ENCODE results near the gene RPS6KB2. TPM values are rescaled to one million over a fixed set of nuclear protein-coding genes. Genes with fewer than 3 reads are reported as not detected.
"Not testable (repeated sequence)": the region's sequence is repeated elsewhere in the genome, so short reads cannot be mapped to it uniquely, and the experiment has no call there.

RPS6KB2 gene
- total RNA-seq, 2 experiments from 2014 or later = 54.8 to 57.4 TPM

GRCh38 chr11:67464411-67465188 lies 36.3 kb downstream of the RPS6KB2 start:
- H3K4me1 Mint-ChIP-seq (ENCODE audit: low read depth) = peaks cover 34% of the 10 kb centered on the region
- DNase-seq (peak; percentile 96), ATAC-seq (peak; percentile 85)
- ChIA-PET CTCF (interaction anchor here (0.5 to 1.7 kb wide), 3 partner anchors 14 to 113 kb away, joined by 3 to 8 read pairs (median 5); no protein-coding TSS in a partner anchor), POLR2A (interaction anchor here (0.7 to 7.2 kb wide), 12 partner anchors 12 to 119 kb away, joined by 3 to 83 read pairs (median 4); partner anchors contain the start of genes AIP, PPP1CA, PTPRCAP and TBC1D10C)
- no peak for TF ChIP-seq CTCF (IDR thresholded peaks at IDR 0.05)
- H3K27me3 Mint-ChIP-seq = no peaks in the 10 kb centered on the region
- intact Hi-C loops (cut with micrococcal nuclease) = no loop called here
- H3K27ac Mint-ChIP-seq = peak overlapping the region; percentile 93
- peaks cover 11% of the 10 kb centered on the region for H3K36me3 Mint-ChIP-seq (ENCODE audit: low read depth)
- H3K4me3 Mint-ChIP-seq = peak overlapping the region; percentile 88
- H3K9me3 Mint-ChIP-seq = no peaks in the 10 kb centered on the region

GRCh38 chr11:67465189-67465510 lies 36.9 kb downstream of the RPS6KB2 start:
- CTCF ChIA-PET = interaction anchor here (0.5 to 1.7 kb wide), 3 partner anchors 13 to 114 kb away, joined by 3 to 8 read pairs (median 5); no protein-coding TSS in a partner anchor
- TF ChIP-seq CTCF (IDR thresholded peaks at IDR 0.05) = no peak
- H3K27ac Mint-ChIP-seq = peak overlapping the region; percentile 93
- H3K4me3 Mint-ChIP-seq = peak overlapping the region; percentile 88
- peaks cover 11% of the 10 kb centered on the region for H3K36me3 Mint-ChIP-seq (ENCODE audit: low read depth)
- no peak for ATAC-seq
- H3K27me3 Mint-ChIP-seq = no peaks in the 10 kb centered on the region
- H3K4me1 Mint-ChIP-seq (ENCODE audit: low read depth) = peaks cover 34% of the 10 kb centered on the region
- DNase-seq = no peak
- intact Hi-C loops (cut with micrococcal nuclease) = no loop called here
- H3K9me3 Mint-ChIP-seq = no peaks in the 10 kb centered on the region
- POLR2A ChIA-PET = interaction anchor here (0.7 to 7.2 kb wide), 15 partner anchors 12 to 120 kb away, joined by 3 to 83 read pairs (median 4); partner anchors contain the start of genes AIP, PPP1CA, PTPRCAP and RAD9A

- peaks cover 34% of the 10 kb centered on the region for H3K4me1 Mint-ChIP-seq (ENCODE audit: low read depth)
- ATAC-seq; H3K9me3 Mint-ChIP-seq; H3K27me3 Mint-ChIP-seq; intact Hi-C loops (cut with micrococcal nuclease); DNase-seq: not testable (repeated sequence)
- POLR2A ChIA-PET = interaction anchor here (0.8 to 7.2 kb wide), 13 partner anchors 14 to 120 kb away, joined by 3 to 83 read pairs (median 4); partner anchors contain the start of genes AIP, PPP1CA, PTPRCAP and RAD9A
- H3K36me3 Mint-ChIP-seq (ENCODE audit: low read depth) = peaks cover 11% of the 10 kb centered on the region
- H3K27ac Mint-ChIP-seq = peak overlapping the region; percentile 93
- CTCF ChIA-PET = interaction anchor here (0.6 to 1.7 kb wide), 3 partner anchors 27 to 114 kb away, joined by 3 to 8 read pairs (median 5); no protein-coding TSS in a partner anchor
- H3K4me3 Mint-ChIP-seq = peak overlapping the region; percentile 88
Observed at GRCh38 chr11:67465530-67465929, 37.2 kb downstream of the RPS6KB2 start.

GRCh38 chr11:67466367-67466766 lies 38.1 kb downstream of the RPS6KB2 start:
- intact Hi-C loops (cut with micrococcal nuclease) = no loop called here

More at GRCh38 chr11:67466367-67466766, 38.1 kb downstream of the RPS6KB2 start:
- peak overlapping the region; percentile 95 for H3K4me3 Mint-ChIP-seq
- peak overlapping the region; percentile 68 for H3K27ac Mint-ChIP-seq
- CTCF ChIA-PET = interaction anchor here (0.6 to 1.7 kb wide), 2 partner anchors 27 to 107 kb away, joined by 3 to 8 read pairs; no protein-coding TSS in a partner anchor
- peaks cover 34% of the 10 kb centered on the region for H3K4me1 Mint-ChIP-seq (ENCODE audit: low read depth)
- ATAC-seq (no peak), DNase-seq (no peak)
- POLR2A ChIA-PET = interaction anchor here (0.7 to 7.2 kb wide), 5 partner anchors 20 to 66 kb away, joined by 3 to 83 read pairs (median 6); partner anchors contain the start of genes AIP, PPP1CA and PTPRCAP
- H3K9me3 Mint-ChIP-seq = no peaks in the 10 kb centered on the region
- TF ChIP-seq CTCF (IDR thresholded peaks at IDR 0.05) = no peak
- H3K27me3 Mint-ChIP-seq = no peaks in the 10 kb centered on the region
- H3K36me3 Mint-ChIP-seq (ENCODE audit: low read depth) = peaks cover 11% of the 10 kb centered on the region

All from activated CD8-positive, alpha-beta T cell treated with anti-CD3 and anti-CD28 coated beads for 36 hours (primary cell).